Endothelial cell of umbilical vein (primary cell): Measurements from ENCODE around the gene DDX27. TPM values are rescaled to one million over a fixed set of nuclear protein-coding genes. Genes with fewer than 3 reads are reported as not detected.

Experiments
- BruUV-seq: library from RNA; stranded (reverse); fragments of 400-500 nt; replicated peaks from 2 replicates; lab custom pipeline; 2021; lab: Mats Ljungman, UMichigan
- CTCF ChIA-PET: fragments of 300-600, 350-600 bp; sonication (Branson Sonifier 250); formaldehyde crosslinking; loops from one replicate; lab custom pipeline; 2021; ENCODE audit warnings: antibody characterized with exemption, inconsistent platforms; lab: Charles Lee
- POLR2A ChIA-PET: fragments of 300-600, 350-600 bp; sonication (Branson Sonifier 250); formaldehyde crosslinking; loops from one replicate; lab custom pipeline; 2021; ENCODE audit warnings: antibody characterized with exemption, inconsistent platforms; lab: Charles Lee
- DNase-seq: peaks from one replicate; pipeline ENCODE4 v3.0.0-alpha.2; 2011; ENCODE audit warnings: low read depth, low spot score
- FAIRE-seq: peaks from 2 replicates; lab custom pipeline; 2011; peaks lifted over from hg19 to GRCh38; lab: Jason Lieb, UNC
- H2AFZ ChIP-seq: 2 replicates; pipeline ENCODE4 v1.6.0; 2012; ENCODE audit warnings: low read depth, low read length, control low read depth, inconsistent platforms
- H3K27ac ChIP-seq: 2 replicates; pipeline ENCODE4 v1.5.1; 2011; ENCODE audit warnings: low read depth, mild to moderate bottlenecking, control low read depth, low read length, moderate library complexity; ENCODE audit not compliant: insufficient read depth
- H3K27me3 ChIP-seq, 2 experiments: 2 replicates each; pipeline versions ENCODE4 v1.6.0 to v1.6.1; 2011; ENCODE audit warnings: low read length in 2 of 2, mixed read lengths in 1 of 2; ENCODE audit not compliant: control insufficient read depth in 2 of 2, insufficient read depth in 2 of 2
- H3K36me3 ChIP-seq, 2 experiments: 2 replicates in 1 of 2; 3 replicates in 1 of 2; pipeline ENCODE4 v1.5.1; 2011; ENCODE audit warnings: low read length in 2 of 2, mild to moderate bottlenecking in 1 of 2, moderate library complexity in 1 of 2; ENCODE audit not compliant: control insufficient read depth in 2 of 2, insufficient read depth in 2 of 2; ENCODE audit errors: extremely low read depth in 1 of 2
- H3K4me1 ChIP-seq: 3 replicates; pipeline ENCODE4 v1.5.1; 2011; ENCODE audit warnings: mild to moderate bottlenecking, low read length; ENCODE audit not compliant: control insufficient read depth, insufficient read depth; ENCODE audit errors: extremely low read depth
- H3K4me2 ChIP-seq: 2 replicates; pipeline ENCODE4 v1.6.1; 2011; ENCODE audit warnings: low read length, control low read depth, mixed read lengths; ENCODE audit not compliant: insufficient read depth
- H3K4me3 ChIP-seq, 3 experiments: fragments of 200-600 bp in 1 of 3; sonication (generic), shearing (Covaris generic) in 1 of 3; replicated peaks in 1 of 3; 2 replicates each; pipeline ENCODE4 v1.5.1; 2011 to 2016; ENCODE audit warnings: control low read depth in 3 of 3, low read length in 3 of 3, mild to moderate bottlenecking in 2 of 3, inconsistent platforms in 1 of 3, low read depth in 1 of 3, moderate library complexity in 1 of 3; ENCODE audit not compliant: insufficient read depth in 1 of 3
- H3K79me2 ChIP-seq: 2 replicates; pipeline ENCODE4 v1.6.0; 2012; ENCODE audit warnings: low read length, inconsistent platforms; ENCODE audit not compliant: control insufficient read depth, insufficient read depth
- H3K9ac ChIP-seq: replicated peaks from 2 replicates; pipeline ENCODE3; 2011; ENCODE audit warnings: low read length, control low read depth; ENCODE audit not compliant: insufficient read depth; ENCODE audit errors: extremely low read depth
- H3K9me1 ChIP-seq: replicated peaks from 3 replicates; pipeline ENCODE4 v1.6.0; 2011; ENCODE audit warnings: mild to moderate bottlenecking, low read length; ENCODE audit not compliant: control insufficient read depth, insufficient read depth; ENCODE audit errors: extremely low read depth
- H3K9me3 ChIP-seq: replicated peaks from 2 replicates; pipeline ENCODE4 v1.5.1; 2012; ENCODE audit warnings: low read length, inconsistent platforms; ENCODE audit not compliant: control insufficient read depth, insufficient read depth
- H4K20me1 ChIP-seq: replicated peaks from 2 replicates; pipeline ENCODE3; 2011; ENCODE audit warnings: mild to moderate bottlenecking, low read length; ENCODE audit not compliant: control insufficient read depth, insufficient read depth; ENCODE audit errors: extremely low read depth
- CTCF ChIP-seq, 2 donors: IDR thresholded peaks; 1 replicate in 1 of 2; 2 replicates in 1 of 2; pipeline ENCODE4 v1.5.1; 2011; ENCODE audit warnings: low read length in 2 of 2, mild to moderate bottlenecking in 2 of 2, moderate library complexity in 2 of 2, control low read depth in 1 of 2, inconsistent platforms in 1 of 2, low read depth in 1 of 2; ENCODE audit not compliant: insufficient read depth in 1 of 2; ENCODE audit errors: extremely low read depth in 1 of 2
- EZH2 ChIP-seq: IDR thresholded peaks from 2 replicates; pipeline ENCODE4 v1.6.1; 2012; ENCODE audit warnings: borderline replicate concordance, low read depth, mild to moderate bottlenecking, moderate library complexity, low read length, inconsistent platforms; ENCODE audit not compliant: severe bottlenecking
- FOS ChIP-seq: IDR thresholded peaks from 2 replicates; pipeline ENCODE4 v1.6.1; 2011; ENCODE audit warnings: mild to moderate bottlenecking, low read length, moderate library complexity, borderline replicate concordance; ENCODE audit not compliant: insufficient read depth
- GATA2 ChIP-seq: IDR thresholded peaks from 2 replicates; pipeline ENCODE4 v1.7.0; 2011; ENCODE audit warnings: low read depth, mild to moderate bottlenecking, moderate library complexity, mixed read lengths, low read length; ENCODE audit not compliant: insufficient read length, insufficient read depth
- JUN ChIP-seq: IDR thresholded peaks from 2 replicates; pipeline ENCODE4 v1.6.1; 2011; ENCODE audit warnings: borderline replicate concordance, low read depth; ENCODE audit not compliant: insufficient read length, insufficient read depth
- MYC ChIP-seq: IDR thresholded peaks from one replicate; pipeline ENCODE4 v1.6.1; 2011; ENCODE audit warnings: mild to moderate bottlenecking, low read depth, low read length
- POLR2A ChIP-seq: IDR thresholded peaks from 2 replicates; pipeline ENCODE4 v1.6.1; 2012; ENCODE audit warnings: low read depth, mild to moderate bottlenecking, control low read depth, low read length
- POLR2AphosphoS5 ChIP-seq: IDR thresholded peaks from 2 replicates; pipeline ENCODE4 v1.6.1; 2012; ENCODE audit warnings: low read depth, mild to moderate bottlenecking, control low read depth, low read length, moderate library complexity; ENCODE audit not compliant: insufficient read depth
- dilution Hi-C: fragments of 300-500 bp; cut with MboI; formaldehyde crosslinking; loops from one replicate; pipeline ENCODE4 v1.15.0; 2019; ENCODE audit warnings: low sequenced_read_pairs; ENCODE audit not compliant: extremely low pct_ligation_motif_present
- intact Hi-C: fragments of 100-400 bp; cut with micrococcal nuclease; formaldehyde crosslinking; loops from one replicate; pipeline ENCODE4 v1.10.0; 2022
- polyA plus RNA-seq, 4 experiments: library from polyadenylated mRNA; depleted of rRNA in 3 of 4; stranded (reverse) in 3 of 4; unstranded in 1 of 4; fragments of >200 nt; gene quantifications; 2 replicates each; pipeline versions ENCODE4 v1.2.1 to v1.2.3, GENCODE V29; 2011 to 2012; ENCODE audit warnings: missing spikeins in 1 of 4
- total RNA-seq: library from RNA; stranded (reverse); gene quantifications from 2 replicates; pipeline ENCODE4 v1.2.3, GENCODE V29; 2021
- TF ChIP-seq, protein P1 (sequence below): IDR thresholded peaks from 2 replicates; pipeline ENCODE4 v1.6.1; 2011; ENCODE audit not compliant: insufficient read depth, insufficient read length

DDX27 gene
- total and polyA plus RNA-seq, 2 donors (not counting 3 experiments of a cell fraction or from before 2014, with no cell fraction given), result 24.0 to 25.7 TPM

GRCh38 chr20:49285233-49285668 lies 66.0 kb downstream of the DDX27 start:
- Histone ChIP-seq H4K20me1 (peaks cover 36% of the 10 kb centered on the region), H3K36me3 (peaks cover 78 to 84% of the 10 kb centered on the region in 2 experiments), H2AFZ (no peak overlapping the region), H3K79me2 (peaks cover 77% of the 10 kb centered on the region), H3K4me1 (peaks cover 69% of the 10 kb centered on the region), H3K27ac (no peak overlapping the region), H3K4me2 (peak overlapping the region; percentile 60), H3K9me1 (no peaks in the 10 kb centered on the region), H3K27me3 (no peaks in the 10 kb centered on the region), H3K4me3 (peak overlapping the region in 1 of 3 experiments; percentile 23), H3K9me3 (no peaks in the 10 kb centered on the region), H3K9ac (no peak overlapping the region)
- no peak for DNase-seq
- intact Hi-C loops, result no loop called here
- no peak for FAIRE-seq
- dilution Hi-C loops, result no loop called here
- TF ChIP-seq FOS (no peak), MYC (no peak), GATA2 (no peak), POLR2A (no peak), POLR2AphosphoS5 (no peak), CTCF (IDR thresholded peaks at IDR 0.05; ENCODE audit: extremely low read depth in 1 of 2, insufficient read depth in 1 of 2, low read depth in 1 of 2, low read length in 2 of 2) (no peak), EZH2 (no peak), JUN (no peak)
- TF ChIP-seq, protein P1, sequence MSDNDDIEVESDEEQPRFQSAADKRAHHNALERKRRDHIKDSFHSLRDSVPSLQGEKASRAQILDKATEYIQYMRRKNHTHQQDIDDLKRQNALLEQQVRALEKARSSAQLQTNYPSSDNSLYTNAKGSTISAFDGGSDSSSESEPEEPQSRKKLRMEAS, result no peak
- ChIA-PET CTCF (interaction anchor here (1.1 kb wide), 1 partner anchor 35 kb away, joined by 3 read pairs; no protein-coding TSS in a partner anchor), POLR2A (no interaction called here)
- BruUV-seq, result no TSS peak
